HG03108 (cell line): Measurements from ENCODE around the gene AVEN.

Experiments used
- ATAC-seq: cut with Tn5 transposase; IDR thresholded peaks from one replicate; pipeline ENCODE4 v1.9.1; 2021; ENCODE audit warnings: moderate library complexity; ENCODE audit not compliant: unreplicated experiment

AVEN gene

DNA sequence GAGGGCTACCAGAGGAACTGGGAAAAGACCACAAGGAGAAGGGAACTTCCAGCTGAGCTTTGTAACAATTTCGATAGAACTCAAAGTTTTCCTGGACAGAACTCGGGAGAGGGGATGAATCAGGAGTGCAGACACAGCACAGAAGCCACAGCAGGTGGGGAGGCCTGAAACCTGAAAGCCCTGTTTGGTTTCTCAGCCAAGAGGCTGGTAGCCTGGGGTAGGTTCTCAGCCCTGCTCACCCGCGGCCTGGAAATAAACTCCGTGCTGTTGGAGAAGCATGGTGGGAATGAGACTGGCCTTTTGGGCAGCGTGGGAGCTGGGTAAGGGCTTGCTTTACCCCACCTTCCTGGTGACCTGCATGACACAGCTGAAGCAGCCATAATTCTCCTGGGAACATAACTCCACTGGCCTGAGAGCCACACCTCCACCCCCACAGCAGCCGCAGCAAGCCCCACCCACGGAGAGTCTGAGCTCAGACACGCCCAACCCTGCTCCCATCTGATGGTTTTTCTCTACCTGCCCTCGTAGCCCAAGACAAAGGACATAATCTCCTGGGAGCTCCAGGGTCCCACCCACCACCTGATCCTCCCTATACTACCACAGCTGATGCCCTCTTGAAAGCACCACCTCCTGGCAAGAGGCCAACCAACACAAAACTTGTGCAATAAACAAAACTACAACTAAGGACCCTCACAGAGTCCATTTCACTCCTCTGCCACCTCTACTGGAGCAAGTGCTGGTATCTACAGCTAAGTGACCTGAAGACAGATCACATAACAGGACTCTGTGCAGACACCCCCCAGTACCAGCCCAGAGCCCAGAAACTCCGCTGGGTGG, 123.2 kb downstream of the AVEN start:
- no peak for ATAC-seq

DNA sequence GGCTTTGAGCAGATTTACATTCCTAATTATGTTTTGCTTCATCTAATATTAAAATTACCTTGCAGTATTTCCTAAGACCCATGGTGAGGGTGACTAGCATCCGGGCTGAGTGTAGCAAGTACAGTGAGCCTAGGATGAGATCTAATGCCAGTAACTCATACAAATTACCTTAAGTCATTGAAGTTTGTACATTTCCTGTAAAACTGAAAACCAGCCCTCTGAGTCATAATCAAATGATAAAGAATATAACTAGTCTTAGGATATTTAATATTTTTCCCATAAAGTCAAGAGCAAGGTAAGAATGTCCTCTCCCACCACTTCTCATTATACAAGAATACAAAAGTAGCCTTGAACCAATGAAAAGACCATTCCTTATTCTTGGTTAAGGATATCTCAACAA, 125.5 kb downstream of the AVEN start:
- ATAC-seq, result no peak

DNA sequence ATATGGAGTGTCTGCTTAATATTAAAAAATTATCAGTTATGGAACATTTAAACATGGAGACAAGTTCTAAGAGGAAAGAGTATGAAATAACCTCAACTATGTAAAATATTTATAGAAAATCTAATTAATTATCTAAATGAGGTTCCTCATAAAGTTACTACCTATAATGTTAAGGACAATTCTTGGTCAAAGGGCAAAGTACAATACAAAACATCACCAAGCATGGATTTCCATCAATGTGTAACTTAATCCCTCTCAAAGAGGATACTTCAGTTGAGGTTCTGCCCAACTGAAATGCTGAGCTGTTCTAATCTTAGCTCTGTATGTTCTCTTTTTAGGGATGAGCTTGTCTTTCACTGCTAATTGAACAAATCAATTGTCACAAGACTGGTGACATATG, 126.7 kb downstream of the AVEN start:
- ATAC-seq, result no peak

DNA sequence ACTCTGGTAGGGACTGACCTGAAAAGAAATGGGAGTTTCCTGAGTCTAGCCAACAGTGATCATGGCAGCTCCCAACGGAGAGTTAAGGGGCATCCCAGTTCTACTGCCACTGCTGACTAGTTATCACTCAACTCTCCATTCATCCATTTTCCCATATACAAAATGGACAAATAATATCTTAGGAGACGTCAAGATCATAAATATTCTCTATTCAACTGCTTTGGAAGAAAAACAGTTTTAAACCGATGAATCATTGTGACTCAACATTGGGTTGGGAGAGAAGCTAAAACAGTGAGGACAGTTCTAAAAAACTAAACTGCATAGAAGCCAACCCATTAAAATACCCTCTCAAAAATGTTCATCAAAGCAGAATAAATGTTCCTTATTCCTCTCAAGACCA, 128.3 kb downstream of the AVEN start:
- no peak for ATAC-seq

DNA sequence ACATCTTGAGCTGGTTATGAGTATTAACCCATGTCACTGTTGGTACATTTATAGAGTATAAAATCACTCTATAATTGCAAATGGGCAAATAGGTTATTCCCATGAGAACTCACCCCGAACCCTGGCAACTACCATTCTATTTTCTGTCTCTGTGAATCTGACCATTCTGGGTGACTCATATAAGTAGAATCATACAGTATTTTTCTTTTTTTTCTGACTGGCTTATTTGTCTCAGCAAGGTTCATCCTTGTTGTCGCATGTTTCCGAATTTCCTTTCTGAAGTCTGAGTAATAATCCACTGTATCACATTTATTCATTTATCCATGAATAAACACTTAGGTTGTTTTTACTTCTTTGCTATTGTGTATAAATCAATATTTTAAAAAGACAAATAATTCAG, 130.6 kb downstream of the AVEN start:
- ATAC-seq, result no peak

DNA sequence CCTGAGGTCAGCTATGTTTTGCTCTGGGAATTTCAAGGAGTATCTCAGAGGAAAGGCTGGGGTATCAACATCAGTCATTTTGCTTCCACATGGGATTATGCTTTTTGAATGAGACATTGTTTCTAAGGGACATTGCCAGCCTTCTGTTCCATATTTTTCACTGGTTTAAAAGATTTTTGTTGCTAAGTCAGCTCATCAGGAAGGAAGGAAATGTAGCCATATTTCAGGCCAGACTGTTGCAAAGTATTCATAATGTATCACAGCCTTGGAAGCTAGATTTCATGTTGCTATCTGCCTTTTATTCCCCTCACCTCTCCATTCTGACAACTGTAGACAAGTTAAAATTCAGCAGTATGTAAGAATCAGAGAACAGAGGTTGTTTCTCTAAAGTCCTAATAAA, 131.7 kb downstream of the AVEN start:
- no peak for ATAC-seq

DNA sequence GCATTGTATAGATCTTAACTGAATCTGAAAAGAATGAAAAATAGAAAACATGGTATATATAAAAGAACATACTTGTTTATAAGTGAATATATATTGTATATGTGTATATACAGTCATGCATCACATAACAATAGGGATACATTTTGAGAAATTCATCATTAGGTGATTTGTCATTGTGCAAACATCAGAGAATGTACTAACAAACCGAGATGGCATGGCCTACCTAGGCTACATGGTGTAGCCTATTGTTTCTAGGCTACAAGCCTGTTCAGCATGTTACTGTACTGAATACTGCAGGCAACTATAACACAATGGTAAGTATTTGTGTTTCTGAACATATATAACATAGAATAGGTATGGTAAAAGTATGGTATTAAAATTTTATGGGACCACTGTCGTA, 135.3 kb downstream of the AVEN start:
- ATAC-seq, result no peak

DNA sequence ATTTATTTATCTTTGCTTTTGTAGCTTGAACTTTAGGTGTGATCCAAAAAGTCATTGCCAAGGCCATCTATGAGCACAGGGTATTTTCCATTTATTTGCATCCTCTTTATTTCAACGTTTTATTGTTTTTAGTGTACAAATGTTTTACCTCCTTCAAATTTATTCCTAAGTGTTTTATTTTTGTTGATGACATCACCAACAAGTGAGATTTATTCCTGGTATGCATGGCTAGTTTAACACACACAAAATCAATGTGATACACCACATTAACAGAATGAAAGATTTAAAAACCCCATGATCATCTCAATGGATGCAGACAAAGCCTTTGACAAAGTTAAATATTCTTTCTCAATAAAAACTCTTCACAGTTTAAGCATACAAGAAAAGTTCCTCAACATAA, 137.0 kb downstream of the AVEN start:
- no peak for ATAC-seq

DNA sequence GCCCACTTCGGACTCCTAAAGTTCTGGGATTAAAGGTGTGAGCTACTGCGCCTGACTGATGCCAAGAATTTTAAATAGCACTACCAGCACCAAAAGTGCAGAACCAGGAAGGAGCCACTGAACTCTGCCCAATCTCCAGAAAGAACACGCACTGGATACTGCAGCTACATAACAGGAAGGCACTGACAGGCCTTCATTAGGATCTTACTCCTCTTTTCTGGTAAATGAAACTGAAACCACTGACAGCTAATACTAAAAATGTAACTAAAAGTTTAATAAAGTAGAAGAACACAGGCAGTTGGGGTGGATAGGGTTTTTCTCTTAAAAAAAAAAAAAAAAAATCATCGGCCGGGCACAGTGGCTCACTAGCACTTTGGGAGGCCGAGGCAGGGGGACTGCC, 144.8 kb downstream of the AVEN start:
- ATAC-seq, result peak; percentile 39

DNA sequence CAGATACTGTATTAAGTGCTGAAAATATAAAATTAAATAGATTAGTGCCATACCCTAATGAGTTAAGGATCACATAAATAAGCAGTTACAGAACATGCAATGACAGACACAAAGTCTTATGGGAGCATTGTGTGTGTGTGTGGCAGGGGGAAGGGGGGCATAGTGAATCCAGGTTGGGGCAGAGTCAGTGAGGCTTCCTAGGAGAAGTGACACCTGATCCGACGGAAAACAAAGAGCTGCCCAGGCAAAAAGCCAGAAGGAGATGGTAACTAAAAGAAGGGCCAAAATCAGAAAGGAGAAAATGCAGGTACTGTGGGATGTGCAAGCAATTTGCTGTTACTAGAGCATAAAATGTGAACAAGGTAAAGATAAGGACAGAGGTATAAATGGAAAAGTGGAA, 150.8 kb downstream of the AVEN start:
- ATAC-seq, result no peak

DNA sequence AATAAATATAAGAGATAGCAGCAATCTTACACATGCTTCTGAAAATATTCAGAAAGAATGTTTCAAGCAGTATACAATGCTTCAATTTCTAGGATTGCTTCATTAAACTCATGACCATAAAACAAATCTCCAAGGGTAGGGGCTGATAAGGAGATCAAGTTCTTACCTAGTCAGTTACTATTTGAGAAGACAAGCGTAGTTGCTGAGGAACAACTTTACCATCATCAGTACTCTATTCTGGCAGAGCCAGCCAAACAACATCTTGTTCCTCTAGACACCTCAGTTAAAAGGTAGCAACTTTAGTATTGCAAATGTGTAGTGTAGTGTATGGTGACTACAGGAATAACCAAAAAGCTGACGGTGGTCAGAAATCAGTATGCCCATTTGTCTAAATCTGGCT, 156.1 kb downstream of the AVEN start:
- no peak for ATAC-seq

DNA sequence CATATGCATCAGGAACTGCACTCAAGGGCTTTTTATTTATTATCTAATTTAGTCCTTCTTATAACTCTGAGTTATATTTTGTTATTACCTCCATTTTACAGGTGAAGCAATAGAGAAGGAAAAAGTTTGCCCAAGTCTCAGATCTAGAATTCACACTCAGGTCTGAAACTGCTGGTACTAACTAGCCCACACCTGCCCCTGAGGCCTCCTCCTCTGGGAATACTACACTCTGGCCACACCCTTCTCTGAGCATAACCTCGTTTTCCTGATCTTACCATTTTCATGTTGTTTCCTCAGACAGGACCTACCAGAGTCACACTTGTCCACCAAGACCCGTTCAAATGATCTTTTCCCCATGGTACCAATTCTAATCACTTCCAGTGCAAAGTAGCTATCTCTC, 164.8 kb downstream of the AVEN start:
- ATAC-seq, result no peak

DNA sequence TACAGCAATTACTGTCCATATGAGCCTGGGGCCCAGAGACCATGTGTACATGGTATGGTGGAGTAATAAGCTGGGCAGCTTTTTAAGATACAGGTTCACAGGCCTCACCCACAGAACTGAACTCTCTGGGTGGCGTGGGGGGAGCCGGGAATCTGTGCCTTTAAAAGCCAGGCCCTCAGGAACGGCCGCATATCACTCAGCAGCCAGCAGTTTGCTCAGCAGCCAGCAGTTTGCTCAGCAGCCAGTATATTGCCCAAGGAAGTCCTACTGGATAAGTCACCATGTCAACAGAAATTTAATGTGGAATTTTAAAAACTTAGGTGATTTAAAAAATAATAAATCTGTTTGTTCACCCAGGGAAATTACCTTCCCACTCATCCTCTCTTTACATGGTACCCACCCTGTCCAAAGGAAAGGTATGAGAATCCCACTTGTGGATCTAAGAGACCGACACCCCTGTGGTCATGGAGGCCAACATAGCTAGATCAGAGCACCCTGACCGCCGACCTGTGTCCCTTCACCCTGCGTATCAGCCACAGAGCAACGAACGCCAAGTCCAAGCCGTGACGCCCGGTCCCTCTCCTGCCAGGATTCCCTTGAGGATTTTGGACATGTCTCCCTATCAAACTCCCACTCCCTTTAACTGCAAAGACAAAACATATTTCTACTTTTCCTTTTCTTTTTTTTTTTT, 166.4 kb downstream of the AVEN start:
- ATAC-seq, result no peak

DNA sequence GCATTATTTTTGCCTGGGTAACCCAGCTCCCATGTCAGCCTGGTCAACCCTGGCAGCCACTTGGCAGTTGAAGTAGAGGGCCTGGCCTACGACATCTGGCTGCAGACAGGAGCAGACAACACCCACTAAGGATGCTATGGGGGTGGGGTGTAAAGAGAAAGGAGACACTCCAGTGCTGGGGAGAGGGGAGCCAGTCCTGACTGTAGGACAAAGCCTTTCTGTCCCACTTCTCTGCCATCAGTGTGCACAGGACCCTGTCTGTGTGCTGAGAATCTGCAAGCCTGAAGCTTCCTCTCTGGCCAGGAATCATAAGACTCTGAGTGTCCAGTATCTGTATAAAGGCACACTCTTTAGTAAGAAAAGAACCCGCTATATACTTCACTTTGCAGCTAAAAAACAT, 167.0 kb downstream of the AVEN start:
- ATAC-seq, result no peak

DNA sequence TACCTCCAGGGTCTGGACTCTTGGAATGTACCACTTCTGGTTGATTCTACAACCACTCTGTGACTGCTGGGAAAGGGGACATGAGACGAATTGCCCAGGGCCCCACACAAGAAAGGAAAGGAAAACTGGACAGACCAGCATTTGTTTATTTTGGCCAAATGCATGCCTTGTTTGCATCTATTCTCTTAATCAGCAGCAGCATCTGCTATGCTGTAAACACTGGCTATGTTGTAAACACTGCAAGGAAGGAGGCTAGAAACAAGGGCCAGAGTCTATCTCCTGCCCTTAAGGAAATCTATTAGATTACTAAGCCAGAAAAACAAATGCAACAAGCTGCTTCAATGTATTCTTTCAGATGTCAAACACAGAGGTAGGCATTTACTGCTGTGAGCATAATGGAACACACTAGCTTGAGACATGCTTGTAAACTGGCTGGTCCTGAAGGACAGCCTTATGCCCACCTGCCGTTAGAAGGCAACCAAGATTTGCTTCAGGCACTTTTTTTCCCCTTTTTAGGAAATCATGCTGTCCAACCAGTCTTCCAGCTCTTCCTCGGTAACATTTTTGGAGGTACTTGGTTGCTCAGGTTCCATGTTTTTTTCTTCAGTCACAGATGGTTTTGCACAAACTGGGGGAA, 172.8 kb downstream of the AVEN start:
- ATAC-seq, result no peak

DNA sequence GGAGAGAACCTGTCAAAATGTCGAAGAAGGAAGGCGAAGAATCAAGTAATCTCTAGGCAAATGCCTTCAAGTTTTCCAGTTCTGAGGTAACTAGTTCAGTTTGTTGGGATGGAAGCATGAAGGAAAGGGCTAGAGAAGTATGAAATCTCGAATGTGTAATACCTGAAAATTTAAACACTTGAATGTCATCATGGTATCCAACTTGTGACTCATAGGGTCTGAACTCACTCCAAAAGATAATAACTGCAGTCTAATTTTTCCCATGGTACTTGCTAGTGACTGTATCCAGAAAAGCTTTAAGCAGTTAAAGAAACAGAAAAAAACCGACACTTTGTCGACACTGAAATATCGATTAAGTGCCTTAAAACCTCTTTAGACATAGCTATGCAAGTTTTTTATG, 173.6 kb downstream of the AVEN start:
- ATAC-seq, result no peak

DNA sequence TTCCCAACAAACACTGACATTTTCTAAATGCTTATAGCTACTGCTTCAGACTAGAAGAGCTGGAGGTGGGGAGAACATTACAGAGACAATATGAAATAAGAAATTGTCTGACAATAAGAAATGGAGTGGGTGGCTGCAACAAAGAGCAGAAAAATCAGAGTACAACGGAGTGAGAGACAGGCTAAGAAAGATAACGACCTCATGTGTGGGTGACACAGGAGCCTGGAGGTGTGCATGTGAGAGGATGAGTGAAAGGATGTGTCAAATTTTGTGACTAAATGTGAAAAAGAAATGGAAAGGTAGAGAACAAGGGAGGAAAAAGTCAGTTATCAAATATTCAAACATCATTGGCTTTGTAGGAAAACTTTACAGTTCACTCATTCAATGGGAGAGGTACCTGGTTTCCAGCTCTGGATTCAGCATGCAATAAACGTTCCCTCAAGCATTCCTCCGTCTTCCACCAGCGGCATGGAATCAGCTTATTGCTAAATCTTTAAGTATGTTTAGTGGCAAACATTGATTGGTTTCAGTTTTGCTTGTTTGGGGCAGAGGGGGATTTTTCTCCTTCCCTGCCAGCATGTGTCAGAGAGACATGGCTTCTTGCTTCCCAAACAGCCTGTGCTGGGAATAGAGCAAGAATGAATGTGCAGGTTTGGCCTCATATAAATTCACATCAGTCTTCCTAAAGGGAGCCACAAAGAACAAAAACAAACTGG, 174.5 kb downstream of the AVEN start:
- no peak for ATAC-seq

DNA sequence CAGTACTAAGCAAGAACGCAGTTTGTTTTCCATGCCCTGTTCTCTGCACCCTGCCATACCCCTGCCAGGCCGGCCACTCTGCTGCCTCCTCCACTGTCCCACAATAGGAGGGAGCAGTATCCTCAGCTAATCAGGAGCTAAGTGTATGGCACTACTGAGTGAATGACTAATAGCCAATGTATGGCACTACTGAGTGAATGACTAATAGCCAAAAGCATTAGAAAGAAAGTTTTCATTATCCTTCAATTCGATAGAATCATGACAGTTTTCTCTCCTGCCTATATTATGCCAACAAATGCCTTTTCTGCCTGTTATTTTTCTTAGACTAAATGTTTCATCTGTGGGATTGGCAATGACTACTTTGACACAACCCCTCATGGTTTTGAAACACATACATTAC, 178.2 kb downstream of the AVEN start:
- ATAC-seq, result no peak

DNA sequence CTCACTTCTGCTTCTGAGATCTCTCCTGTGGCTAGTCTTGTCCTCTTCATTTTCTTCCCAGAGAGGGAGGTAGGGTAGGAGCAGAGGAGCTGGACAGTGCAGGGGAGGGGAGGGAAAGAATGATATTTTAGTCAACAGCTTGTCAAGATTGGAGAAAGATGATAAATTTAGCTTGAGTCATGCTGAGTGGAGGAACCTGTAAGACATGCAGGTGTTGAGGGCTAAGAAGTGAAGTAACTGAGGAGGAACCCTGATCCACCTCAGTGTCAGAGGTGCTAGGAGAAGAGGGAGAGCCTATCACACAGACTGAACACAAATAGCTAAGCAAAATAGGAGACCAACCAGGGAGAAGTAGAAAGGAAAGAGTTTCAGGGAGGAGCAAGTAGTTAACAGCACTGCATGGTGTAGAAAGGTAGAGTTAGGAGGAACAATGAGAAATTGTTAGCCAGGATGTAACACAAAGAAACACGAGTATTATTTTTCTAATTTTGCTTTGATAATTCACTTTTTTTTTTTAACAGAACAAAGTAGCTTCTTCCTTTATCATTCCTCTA, 178.9 kb downstream of the AVEN start:
- no peak for ATAC-seq

DNA sequence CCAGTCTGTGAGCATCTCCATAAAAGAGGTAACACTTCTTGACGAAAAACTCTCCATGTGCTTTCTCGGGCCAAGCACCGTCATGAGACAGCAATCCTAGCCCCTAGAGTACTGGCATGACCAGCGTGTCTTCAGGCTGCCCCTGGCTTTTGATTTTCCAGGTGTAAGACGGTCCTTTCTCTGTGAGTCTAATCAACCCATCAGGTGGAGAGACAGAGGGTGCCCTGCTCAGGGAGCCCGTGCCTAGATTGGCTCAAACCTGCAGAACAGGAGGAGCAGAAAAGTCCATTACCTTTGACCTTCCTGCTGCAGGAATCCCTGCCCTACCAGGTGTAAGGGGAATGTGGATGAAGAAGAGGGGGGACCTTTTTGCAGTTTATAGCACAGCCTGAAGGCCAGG, 180.2 kb downstream of the AVEN start:
- no peak for ATAC-seq

DNA sequence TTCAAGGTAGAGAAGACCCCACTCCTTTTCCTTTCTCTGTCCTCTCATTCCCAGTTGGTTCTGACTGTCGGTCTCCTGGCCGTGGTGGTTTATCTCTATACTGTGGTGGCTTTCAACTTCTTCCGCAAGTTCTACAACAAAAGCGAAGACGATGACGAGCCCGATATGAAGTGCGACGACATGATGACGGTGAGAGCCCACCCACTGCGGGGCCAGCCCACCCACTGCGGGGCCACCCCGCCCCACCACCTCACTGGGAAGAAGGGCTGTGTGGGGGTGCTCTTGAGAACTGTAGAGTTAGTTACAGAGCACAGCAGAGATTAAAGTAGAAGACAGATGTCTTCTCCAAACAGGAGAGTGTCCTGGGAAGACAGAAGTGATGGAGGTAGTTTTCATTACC, 181.3 kb downstream of the AVEN start:
- no peak for ATAC-seq
